H1 (cell line): ENCODE data around the gene CD180. TPM values are rescaled to one million over a fixed set of nuclear protein-coding genes. Genes with fewer than 3 reads are reported as not detected.

ENCODE experiments used
- CTCF ChIA-PET: fragments of 300-600 bp; sonication (Branson Sonifier 250); formaldehyde crosslinking; loops from one replicate; lab custom pipeline; 2021; ENCODE audit not compliant: partially characterized antibody; lab: Charles Lee
- POLR2A ChIA-PET: fragments of 300-600 bp; sonication (Branson Sonifier 250); formaldehyde crosslinking; loops from one replicate; lab custom pipeline; 2021; ENCODE audit warnings: inconsistent platforms; ENCODE audit not compliant: partially characterized antibody; lab: Charles Lee
- DNase-seq, 2 experiments: peaks; one replicate each; pipeline versions ENCODE4 v3.0.0 to v3.0.0-alpha.2; 2010 to 2022; ENCODE audit warnings: low spot score in 2 of 2, low read depth in 1 of 2, mixed read lengths in 1 of 2
- FAIRE-seq: peaks from 2 replicates; lab custom pipeline; 2011; peaks lifted over from hg19 to GRCh38; lab: Jason Lieb, UNC
- H2AFZ ChIP-seq: 2 replicates; pipeline ENCODE4 v1.8.1; 2012; ENCODE audit warnings: low read length, inconsistent platforms
- H2AK5ac ChIP-seq: 2 replicates; pipeline ENCODE4 v1.6.1; 2013; ENCODE audit warnings: low read depth, low read length
- H2BK120ac ChIP-seq: replicated peaks from 2 replicates; pipeline ENCODE3; 2013; ENCODE audit warnings: low read depth, low read length, inconsistent platforms
- H2BK12ac ChIP-seq: 2 replicates; pipeline ENCODE4 v1.6.1; 2013; ENCODE audit warnings: low read depth, low read length
- H2BK15ac ChIP-seq: 2 replicates; pipeline ENCODE4 v1.6.1; 2013; ENCODE audit warnings: low read length
- H2BK20ac ChIP-seq: 2 replicates; pipeline ENCODE4 v1.6.1; 2013; ENCODE audit warnings: low read length
- H2BK5ac ChIP-seq: 2 replicates; pipeline ENCODE4 v1.6.1; 2013; ENCODE audit warnings: low read depth, low read length
- H3K14ac ChIP-seq: 2 replicates; pipeline ENCODE4 v1.6.1; 2013; ENCODE audit warnings: inconsistent platforms; ENCODE audit not compliant: insufficient read length
- H3K18ac ChIP-seq: 2 replicates; pipeline ENCODE4 v1.6.1; 2013; ENCODE audit warnings: low read length; ENCODE audit errors: extremely low read depth
- H3K23ac ChIP-seq: 2 replicates; pipeline ENCODE4 v1.6.1; 2013; ENCODE audit warnings: inconsistent platforms; ENCODE audit not compliant: insufficient read length
- H3K23me2 ChIP-seq: 2 replicates; pipeline ENCODE4 v1.6.1; 2013; ENCODE audit warnings: low read depth, low read length
- H3K27ac ChIP-seq: 2 replicates; pipeline ENCODE4 v1.6.1; 2011; ENCODE audit warnings: low read depth, low read length, inconsistent platforms
- H3K27me3 ChIP-seq, 4 experiments: replicated peaks in 1 of 4; 1 replicate in 1 of 4; 2 replicates in 3 of 4; pipeline versions ENCODE4 v1.6.1 to v1.8.1; 2011 to 2013; ENCODE audit warnings: low read length in 3 of 4, mild to moderate bottlenecking in 3 of 4, inconsistent platforms in 2 of 4, mixed read lengths in 2 of 4, moderate library complexity in 1 of 4; ENCODE audit not compliant: control insufficient read depth in 3 of 4, insufficient read depth in 3 of 4; ENCODE audit errors: extremely low read depth in 1 of 4
- H3K36me3 ChIP-seq, 4 experiments: 2 replicates each; pipeline versions ENCODE4 v1.6.1 to v1.8.1; 2011 to 2013; ENCODE audit warnings: mild to moderate bottlenecking in 4 of 4, low read length in 3 of 4, moderate library complexity in 2 of 4, control low read depth in 1 of 4, inconsistent platforms in 1 of 4; ENCODE audit not compliant: insufficient read depth in 4 of 4, control insufficient read depth in 2 of 4
- H3K4ac ChIP-seq: replicated peaks from 2 replicates; pipeline ENCODE3; 2013; ENCODE audit warnings: low read length, low read depth, mixed read lengths, inconsistent platforms; ENCODE audit not compliant: insufficient read length
- H3K4me1 ChIP-seq, 4 experiments: replicated peaks in 1 of 4; 1 replicate in 1 of 4; 2 replicates in 3 of 4; pipeline versions ENCODE4 v1.6.1 to v1.8.1; 2011 to 2013; ENCODE audit warnings: low read length in 3 of 4, inconsistent platforms in 2 of 4, mixed read lengths in 1 of 4; ENCODE audit not compliant: insufficient read depth in 4 of 4, control insufficient read depth in 3 of 4
- H3K4me2 ChIP-seq, 2 experiments: 2 replicates each; pipeline versions ENCODE4 v1.6.1 to v1.8.1; 2011 to 2013; ENCODE audit warnings: low read depth in 2 of 2, low read length in 2 of 2, control low read depth in 1 of 2, inconsistent platforms in 1 of 2, mild to moderate bottlenecking in 1 of 2; ENCODE audit not compliant: insufficient read depth in 1 of 2
- H3K4me3 ChIP-seq, 4 experiments: fragments of 200-600, 300-600 bp in 1 of 4; sonication (generic), shearing (Covaris generic), sonication (Bioruptor Twin) in 1 of 4; 2 replicates each; pipeline versions ENCODE4 v1.5.1 to v1.8.1; 2011 to 2016; ENCODE audit warnings: low read length in 4 of 4, low read depth in 3 of 4, control low read depth in 2 of 4, inconsistent platforms in 2 of 4, mild to moderate bottlenecking in 2 of 4, mixed read lengths in 1 of 4, moderate library complexity in 1 of 4; ENCODE audit not compliant: insufficient read depth in 2 of 4; ENCODE audit errors: extremely low read depth in 1 of 4
- H3K56ac ChIP-seq: replicated peaks from 2 replicates; pipeline ENCODE3; 2013; ENCODE audit warnings: low read depth, mild to moderate bottlenecking, mixed read lengths, low read length, inconsistent platforms; ENCODE audit not compliant: insufficient read length
- H3K79me1 ChIP-seq: 2 replicates; pipeline ENCODE4 v1.6.1; 2013; ENCODE audit warnings: low read depth, low read length, control low read depth
- H3K79me2 ChIP-seq, 2 experiments: 2 replicates each; pipeline versions ENCODE4 v1.6.1 to v1.8.1; 2012 to 2013; ENCODE audit warnings: low read length in 2 of 2, mild to moderate bottlenecking in 2 of 2, inconsistent platforms in 1 of 2; ENCODE audit not compliant: insufficient read depth in 2 of 2, control insufficient read depth in 1 of 2
- H3K9ac ChIP-seq, 4 experiments: replicated peaks in 1 of 4; 1 replicate in 1 of 4; 2 replicates in 3 of 4; pipeline versions ENCODE4 v1.6.1 to v1.8.1; 2011 to 2013; ENCODE audit warnings: low read depth in 3 of 4, low read length in 3 of 4, control low read depth in 2 of 4, mild to moderate bottlenecking in 2 of 4, moderate library complexity in 2 of 4, inconsistent platforms in 1 of 4; ENCODE audit errors: extremely low read depth in 1 of 4
- H3K9me3 ChIP-seq, 2 experiments: 2 replicates each; pipeline versions ENCODE4 v1.6.1 to v1.8.1; 2012 to 2013; ENCODE audit warnings: mild to moderate bottlenecking in 2 of 2, moderate library complexity in 2 of 2, control low read depth in 1 of 2, inconsistent platforms in 1 of 2, low read depth in 1 of 2, low read length in 1 of 2, mixed read lengths in 1 of 2; ENCODE audit not compliant: insufficient read depth in 2 of 2
- H4K20me1 ChIP-seq, 2 experiments: replicated peaks in 1 of 2; 2 replicates each; pipeline versions ENCODE3 to v1.8.1; 2011 to 2013; ENCODE audit warnings: inconsistent platforms in 2 of 2, low read length in 2 of 2, mild to moderate bottlenecking in 1 of 2; ENCODE audit not compliant: insufficient read depth in 2 of 2, control insufficient read depth in 1 of 2
- H4K5ac ChIP-seq: 2 replicates; pipeline ENCODE4 v1.6.1; 2013; ENCODE audit warnings: low read length, low read depth, mixed read lengths, inconsistent platforms; ENCODE audit not compliant: insufficient read length
- H4K8ac ChIP-seq: 2 replicates; pipeline ENCODE4 v1.8.0; 2013; ENCODE audit warnings: mild to moderate bottlenecking, moderate library complexity, low read length, inconsistent platforms; ENCODE audit not compliant: insufficient read depth; ENCODE audit errors: extremely low read depth
- H4K91ac ChIP-seq: replicated peaks from 2 replicates; pipeline ENCODE3; 2013; ENCODE audit warnings: low read length, mixed read lengths, inconsistent platforms; ENCODE audit not compliant: insufficient read length
- GTF2F1 ChIP-seq: IDR thresholded peaks from 2 replicates; pipeline ENCODE4 v1.6.1; 2012; ENCODE audit warnings: low read depth, low read length, improper control_type of control experiment, borderline replicate concordance
- MAFK ChIP-seq: IDR thresholded peaks from 2 replicates; pipeline ENCODE4 v1.6.1; 2012; ENCODE audit warnings: low read depth, mild to moderate bottlenecking, improper control_type of control experiment, low read length
- TAF7 ChIP-seq: optimal IDR thresholded peaks from 2 replicates; pipeline ENCODE3; 2011; ENCODE audit warnings: low read depth, mild to moderate bottlenecking, inconsistent platforms, low read length, moderate library complexity, borderline replicate concordance
- TEAD4 ChIP-seq: IDR thresholded peaks from 2 replicates; pipeline ENCODE4 v1.6.1; 2012; ENCODE audit warnings: low read depth, low read length, inconsistent platforms, mixed read lengths
- WGBS, 2 experiments: shearing (Covaris generic) in 1 of 2; methylation state at CpG; one replicate each; pipeline versions ENCODE4 v1.1.6 to v1.1.7; 2013 to 2015; ENCODE audit warnings: low lambda C conversion rate in 2 of 2, mixed read lengths in 2 of 2, inconsistent platforms in 1 of 2, low coverage in 1 of 2, missing lambda C conversion rate in 1 of 2; ENCODE audit not compliant: insufficient replicate concordance in 2 of 2, insufficient coverage in 1 of 2, insufficient read length in 1 of 2; ENCODE audit errors: extremely low coverage in 1 of 2, missing lambda C conversion rate in 1 of 2; 5-methylcytosine and 5-hydroxymethylcytosine counted together
- polyA plus RNA-seq, 7 experiments: library from polyadenylated mRNA; depleted of rRNA in 3 of 7; stranded (reverse) in 5 of 7; unstranded in 2 of 7; fragments of >200 nt in 5 of 7; fragments of 200-250 nt in 2 of 7; gene quantifications; 1 replicate in 5 of 7; 2 replicates in 1 of 7; 4 replicates in 1 of 7; pipeline versions ENCODE4 v1.2.1 to v1.2.3, GENCODE V29; 2011 to 2013; ENCODE audit warnings: missing spikeins in 2 of 7, mixed read lengths in 2 of 7
- total RNA-seq: library from RNA; stranded (reverse); fragmentation: NEBNext Ultra II Directional; extraction: Animal tissue kit (Norgen Biotek cat#: 25700); gene quantifications from 2 replicates; pipeline ENCODE4 v1.2.1, GENCODE V29; 2021

The CD180 gene
- total and polyA plus RNA-seq, 2 of the 8 experiments (the other 6 are each of a cell fraction or from before 2014, with no cell fraction given) = not detected

DNA sequence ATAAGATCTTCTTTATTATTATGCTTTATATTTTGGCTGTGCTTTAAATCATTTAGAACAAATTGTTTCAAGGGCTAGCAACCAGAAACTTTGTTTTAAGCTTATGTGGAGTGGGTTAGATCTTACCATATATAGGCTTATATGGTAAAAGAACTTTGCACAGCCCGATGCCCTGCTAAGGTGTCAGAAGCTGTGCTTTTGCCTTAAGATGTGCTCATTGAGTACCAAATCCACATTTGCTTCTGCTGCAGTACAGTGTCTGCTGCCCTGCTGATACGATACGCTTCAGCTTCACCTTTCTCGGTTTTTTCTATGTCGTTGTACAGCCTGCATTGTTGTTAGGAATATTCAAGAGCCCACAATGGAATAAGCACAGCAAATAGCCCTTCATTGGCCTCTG, 34.8 kb downstream of the CD180 start:
- Histone ChIP-seq H2AK5ac (no peak overlapping the region), H3K18ac (no peak overlapping the region), H2BK5ac (no peak overlapping the region), H3K79me1 (no peaks in the 10 kb centered on the region), H2AFZ (no peak overlapping the region), H3K27me3 (no peaks in the 10 kb centered on the region), H2BK20ac (no peak overlapping the region), H2BK12ac (no peak overlapping the region), H3K23me2 (peaks cover 4% of the 10 kb centered on the region; the same call in 1 of the 2 replicates), H3K36me3 (no peaks in the 10 kb centered on the region), H3K4me1 (peaks cover 0 to 11% (median 4%) of the 10 kb centered on the region in 4 experiments; a peak in 3 of 7 replicates), H3K4me2 (no peak overlapping the region), H3K23ac (no peak overlapping the region), H3K14ac (no peak overlapping the region), H3K79me2 (no peaks in the 10 kb centered on the region), H3K4ac (no peak overlapping the region), H3K27ac (no peak overlapping the region), H4K8ac (no peak overlapping the region), H2BK120ac (no peak overlapping the region), H3K9ac (no peak overlapping the region; a peak in 1 of 7 replicates), H3K56ac (no peak overlapping the region), H3K9me3 (no peaks in the 10 kb centered on the region), H2BK15ac (no peak overlapping the region), H3K4me3 (no peak overlapping the region), H4K91ac (no peak overlapping the region), H4K20me1 (no peaks in the 10 kb centered on the region), H4K5ac (no peak overlapping the region)
- DNase-seq (no peak), FAIRE-seq (no peak)
- CTCF ChIA-PET = interaction anchor here (0.6 to 2.9 kb wide), 9 partner anchors 11 to 1091 kb away, joined by 3 to 13 read pairs (median 4); no protein-coding TSS in a partner anchor
- POLR2A ChIA-PET = no interaction called here
- 85% methylated on average over 5 of the region's 5 CpGs; no CpG with 5 or more reads in 1 of the 2 experiments for WGBS, 2 experiments
- TF ChIP-seq TEAD4 (no peak), GTF2F1 (no peak), MAFK (no peak), TAF7 (no peak)
